Measurements from ENCODE around the gene LRRC75A.

GRCh38 chr17:16434662-16435061 is 57.3 kb downstream of the LRRC75A start:
- TF ChIP-seq POLR2AphosphoS5 (IDR thresholded peaks at IDR 0.05; ENCODE audit: low read depth) (no peak), CTCF (IDR thresholded peaks at IDR 0.05; ENCODE audit: insufficient read depth, low read length) (no peak), REST (IDR thresholded peaks at IDR 0.05; ENCODE audit: insufficient replicate concordance, low read depth) (no peak), GABPA (IDR thresholded peaks at IDR 0.05; ENCODE audit: low read depth) (no peak), SPI1 (IDR thresholded peaks at IDR 0.05; ENCODE audit: borderline replicate concordance, low read depth) (no peak)
